ENCODE data around the gene PLS1.

The PLS1 gene

GRCh38 chr3:142644502-142644901 lies 48.3 kb downstream of the PLS1 start:
- no peak for DNase-seq

- DNase-seq: no peak
These were observed 49.1 kb downstream of the PLS1 start for GRCh38 chr3:142645236-142645793.

- no peak for DNase-seq
These were observed 50.0 kb downstream of the PLS1 start for GRCh38 chr3:142646020-142646785.

DNA sequence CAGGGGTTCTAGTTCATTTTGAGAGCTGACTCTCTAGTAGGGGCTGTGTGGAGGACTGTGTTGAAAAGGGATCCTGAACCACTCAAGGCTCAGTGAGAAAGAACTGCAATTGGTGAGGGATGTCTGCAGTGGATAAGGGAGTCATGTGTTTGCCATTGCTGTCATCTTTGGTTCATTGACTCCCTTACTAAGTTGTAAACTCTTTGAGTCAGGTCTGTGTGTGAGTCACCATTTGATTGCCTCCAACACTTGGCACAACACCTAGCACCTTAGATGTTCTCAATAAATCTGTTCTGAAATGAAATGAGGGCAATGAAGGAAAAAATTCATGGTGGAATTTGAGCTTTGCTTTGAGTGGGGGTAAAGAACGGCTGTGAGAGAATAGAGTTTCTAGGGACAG lies 51.7 kb downstream of the PLS1 start:
- DNase-seq: no peak

DNA sequence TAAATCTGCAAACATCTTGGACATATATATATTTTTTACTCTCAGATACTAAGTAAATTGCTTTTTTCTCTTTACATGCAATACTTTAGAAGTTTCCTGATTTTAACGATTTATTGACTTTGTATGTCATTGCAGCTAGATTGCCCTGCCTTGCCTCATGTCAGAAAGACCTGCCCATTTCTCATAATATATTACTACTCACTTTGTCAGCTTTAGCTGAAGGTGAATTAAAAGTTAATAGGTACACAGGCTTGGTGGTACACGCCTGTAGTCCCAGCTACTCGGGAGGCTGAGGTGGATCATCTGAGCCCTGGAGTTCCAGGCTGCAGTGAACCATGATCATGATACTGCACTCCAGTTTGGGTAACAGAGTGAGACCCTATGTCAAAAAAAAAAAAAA lies 52.8 kb downstream of the PLS1 start:
- no peak for DNase-seq

GRCh38 chr3:142650001-142650693 lies 54.0 kb downstream of the PLS1 start:
- DNase-seq: no peak

DNA sequence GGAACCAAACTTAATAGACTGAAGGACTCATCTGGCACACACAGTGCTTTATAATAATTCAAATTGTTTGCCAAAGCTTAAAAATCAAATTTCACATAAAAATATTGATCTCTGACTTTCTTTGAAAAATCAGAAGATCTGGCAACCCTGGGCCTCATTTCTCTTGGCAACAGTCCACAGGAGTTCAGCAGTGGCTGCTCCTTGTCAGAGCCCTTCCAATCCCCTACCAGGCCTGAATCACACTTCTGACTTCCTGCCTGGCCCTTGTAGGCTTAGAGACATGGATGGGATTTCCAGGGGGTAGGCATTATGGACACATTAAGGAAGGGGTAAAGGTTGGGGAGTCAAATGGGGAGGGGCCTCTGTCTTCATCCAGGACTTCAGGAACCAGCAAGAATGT lies 55.5 kb downstream of the PLS1 start:
- no peak for DNase-seq

GRCh38 chr3:142652826-142653292 lies 56.7 kb downstream of the PLS1 start:
- no peak for DNase-seq

DNA sequence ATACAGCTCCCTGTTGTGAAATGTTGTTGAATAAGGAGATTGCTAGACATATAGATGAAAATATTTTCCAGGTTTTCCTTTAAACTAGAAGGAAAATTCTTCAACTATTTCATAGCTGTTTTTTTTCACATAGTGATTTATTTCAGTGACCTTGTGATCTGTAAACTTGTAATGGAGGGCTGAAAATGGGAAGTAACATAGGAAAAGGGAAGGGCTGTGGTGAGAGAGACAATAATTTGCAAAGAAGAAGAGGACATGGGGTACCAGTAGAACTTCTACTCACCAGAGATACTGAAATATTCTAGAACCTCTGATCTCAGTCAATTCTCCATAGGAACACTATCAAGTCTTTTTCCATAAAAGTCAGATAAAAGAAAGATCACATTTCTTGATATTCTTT lies 60.4 kb downstream of the PLS1 start:
- DNase-seq: no peak

- DNase-seq: no peak
These were observed 60.8 kb downstream of the PLS1 start for GRCh38 chr3:142657033-142657432.

GRCh38 chr3:142660383-142660782 lies 64.2 kb downstream of the PLS1 start:
- DNase-seq: no peak

DNA sequence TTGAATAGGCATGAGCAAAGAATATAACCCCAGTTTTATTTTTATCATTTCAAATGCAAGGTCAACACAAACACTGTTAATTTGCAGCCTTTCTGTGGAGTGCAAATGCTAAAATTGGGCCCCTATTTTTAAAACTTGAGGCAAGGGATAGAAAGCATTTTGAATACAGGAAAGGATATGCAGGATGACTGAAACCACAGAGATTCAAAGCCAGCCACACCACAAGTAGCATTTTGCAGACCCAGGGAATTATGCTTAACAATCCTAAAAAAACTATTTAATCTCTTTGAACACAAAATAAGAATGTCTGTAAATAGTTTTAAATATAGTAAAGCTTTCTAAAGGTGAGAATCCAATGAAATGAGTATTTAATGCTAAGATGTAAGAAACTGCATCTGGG lies 64.7 kb downstream of the PLS1 start:
- no peak for DNase-seq

GRCh38 chr3:142663865-142664264 lies 67.7 kb downstream of the PLS1 start:
- DNase-seq: no peak

DNA sequence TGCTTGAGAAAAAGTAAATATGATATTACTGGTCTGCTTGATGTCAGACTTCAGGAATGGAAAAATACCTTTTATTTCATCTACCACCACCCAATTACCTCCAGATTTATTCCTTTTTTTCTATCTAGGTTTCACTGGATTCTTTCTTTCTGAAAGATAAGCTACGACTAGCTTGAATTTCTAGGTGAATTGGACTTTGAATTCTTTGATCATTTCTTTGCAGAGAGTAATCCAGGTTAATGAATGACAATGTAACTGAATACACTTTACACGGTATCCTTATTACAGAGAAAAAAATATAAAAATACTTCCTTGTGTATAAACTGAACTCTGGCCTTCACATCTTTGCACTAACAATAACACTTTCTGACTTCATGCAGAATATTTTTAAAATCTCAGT lies 68.1 kb downstream of the PLS1 start:
- DNase-seq: no peak

GRCh38 chr3:142664819-142665218 lies 68.6 kb downstream of the PLS1 start:
- DNase-seq: no peak

DNA sequence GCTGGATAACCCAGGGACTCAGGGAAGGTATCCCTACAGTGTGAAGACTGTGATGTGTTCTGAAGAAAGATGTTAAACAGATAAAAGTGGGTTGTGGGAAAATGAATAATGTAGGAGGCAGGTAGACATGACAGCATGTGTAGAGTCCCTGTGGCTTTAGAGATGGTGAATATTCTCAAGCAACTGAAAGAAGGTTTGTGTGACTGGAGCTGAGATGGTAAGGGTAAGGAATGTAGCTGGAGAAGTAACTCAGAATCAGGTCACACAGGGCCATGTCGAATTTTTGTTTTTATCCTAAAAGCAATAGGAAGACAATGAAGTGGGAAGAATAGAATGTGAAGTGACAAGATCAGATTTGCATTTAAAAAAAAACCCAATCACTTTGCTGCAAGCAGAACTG lies 73.9 kb downstream of the PLS1 start:
- DNase-seq: no peak

- DNase-seq: no peak
These were observed 80.0 kb downstream of the PLS1 start for GRCh38 chr3:142676151-142676550.

DNA sequence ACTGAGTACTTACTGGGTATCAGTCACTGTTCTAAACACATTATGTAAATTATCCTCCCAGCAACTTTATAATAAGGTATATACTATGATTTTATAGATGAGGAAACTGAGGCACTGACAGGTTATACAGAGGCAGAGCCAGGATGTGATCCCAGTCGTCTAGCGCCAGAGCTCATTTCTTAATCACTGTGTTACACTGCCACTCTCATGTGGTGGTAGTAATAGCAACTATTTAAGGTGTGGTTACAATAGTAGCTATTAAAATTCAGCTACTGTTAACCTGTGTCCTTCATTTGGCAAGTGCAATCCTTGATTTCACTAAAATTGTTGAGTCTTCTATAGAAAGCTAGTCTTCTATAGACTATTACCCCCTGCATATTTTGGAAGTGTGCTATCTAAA lies 84.5 kb downstream of the PLS1 start:
- DNase-seq: no peak

- DNase-seq: no peak
These were observed 94.4 kb downstream of the PLS1 start for GRCh38 chr3:142690613-142691012.

GRCh38 chr3:142691527-142691926 lies 95.3 kb downstream of the PLS1 start:
- no peak for DNase-seq

- no peak for DNase-seq
These were observed 97.1 kb downstream of the PLS1 start for GRCh38 chr3:142693136-142693853.

DNA sequence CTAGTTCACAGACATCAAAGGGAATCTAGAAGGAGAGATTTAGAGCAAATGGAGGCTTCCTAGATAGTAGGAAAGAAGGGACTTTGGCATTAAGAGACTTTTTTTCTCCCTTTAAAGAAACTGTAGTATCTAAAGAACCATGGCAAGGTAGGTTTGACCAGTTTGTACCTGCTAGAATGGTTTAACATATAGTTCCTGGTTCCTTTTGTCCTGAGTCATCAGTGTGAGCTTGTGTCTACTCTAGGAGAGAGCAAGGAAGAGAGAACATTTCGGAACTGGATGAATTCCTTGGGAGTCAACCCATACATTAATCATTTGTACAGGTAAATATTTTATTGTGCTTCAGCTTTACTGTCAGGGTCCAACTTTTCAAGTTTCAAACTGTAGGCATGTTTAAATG lies 98.0 kb downstream of the PLS1 start:
- no peak for DNase-seq

- DNase-seq: no peak
These were observed 109.0 kb downstream of the PLS1 start for GRCh38 chr3:142705198-142705597.

All from stimulated activated CD4-positive, alpha-beta T cell treated with anti-CD3 and anti-CD28 coated beads, Interleukin-4, amount 100 ng/mL, for 24 hours (primary cell).